GM23248 (cell line): Measurements from ENCODE around the gene ETV6.

Source experiments
- EZH2 ChIP-seq: fragments of 200-600 bp; sonication (generic); IDR thresholded peaks from 2 replicates; pipeline ENCODE4 v1.6.1; 2018; ENCODE audit warnings: antibody characterized with exemption, mild to moderate bottlenecking; ENCODE audit not compliant: insufficient read depth, poor library complexity, severe bottlenecking
- EZH2phosphoT487 ChIP-seq: fragments of 200-600 bp; sonication (generic); IDR thresholded peaks from 2 replicates; pipeline ENCODE4 v1.6.1; 2018; ENCODE audit warnings: antibody characterized with exemption, moderate library complexity, mild to moderate bottlenecking, low read depth; ENCODE audit not compliant: insufficient read depth

GRCh38 chr12:11777962-11778361 lies 128.5 kb downstream of the ETV6 start:
- TF ChIP-seq EZH2phosphoT487 (no peak), EZH2 (no peak)
